Raji (cell line): ENCODE results near the gene DCAF8L2.

ENCODE experiments used
- POLR2A ChIP-seq: IDR thresholded peaks from 2 replicates; pipeline ENCODE4 v1.6.1; 2011; ENCODE audit warnings: low read depth, low read length, control low read depth; ENCODE audit not compliant: insufficient read depth

Gene DCAF8L2

GRCh38 chrX:27767387-27767786, 177.2 kb downstream of the DCAF8L2 start:
- TF ChIP-seq POLR2A: no peak

GRCh38 chrX:27775984-27776383, 185.8 kb downstream of the DCAF8L2 start:
- TF ChIP-seq POLR2A: no peak

GRCh38 chrX:27796640-27797257, 206.6 kb downstream of the DCAF8L2 start:
- TF ChIP-seq POLR2A: no peak

GRCh38 chrX:27797575-27797974, 207.4 kb downstream of the DCAF8L2 start:
- no peak for TF ChIP-seq POLR2A
